ENCODE results near the gene EIF4H. TPM values are rescaled to one million over a fixed set of nuclear protein-coding genes. Genes with fewer than 3 reads are reported as not detected.

Gene EIF4H
- total RNA-seq, 6 donors from 2014 or later, result 123 to 238 (median 203) TPM

DNA sequence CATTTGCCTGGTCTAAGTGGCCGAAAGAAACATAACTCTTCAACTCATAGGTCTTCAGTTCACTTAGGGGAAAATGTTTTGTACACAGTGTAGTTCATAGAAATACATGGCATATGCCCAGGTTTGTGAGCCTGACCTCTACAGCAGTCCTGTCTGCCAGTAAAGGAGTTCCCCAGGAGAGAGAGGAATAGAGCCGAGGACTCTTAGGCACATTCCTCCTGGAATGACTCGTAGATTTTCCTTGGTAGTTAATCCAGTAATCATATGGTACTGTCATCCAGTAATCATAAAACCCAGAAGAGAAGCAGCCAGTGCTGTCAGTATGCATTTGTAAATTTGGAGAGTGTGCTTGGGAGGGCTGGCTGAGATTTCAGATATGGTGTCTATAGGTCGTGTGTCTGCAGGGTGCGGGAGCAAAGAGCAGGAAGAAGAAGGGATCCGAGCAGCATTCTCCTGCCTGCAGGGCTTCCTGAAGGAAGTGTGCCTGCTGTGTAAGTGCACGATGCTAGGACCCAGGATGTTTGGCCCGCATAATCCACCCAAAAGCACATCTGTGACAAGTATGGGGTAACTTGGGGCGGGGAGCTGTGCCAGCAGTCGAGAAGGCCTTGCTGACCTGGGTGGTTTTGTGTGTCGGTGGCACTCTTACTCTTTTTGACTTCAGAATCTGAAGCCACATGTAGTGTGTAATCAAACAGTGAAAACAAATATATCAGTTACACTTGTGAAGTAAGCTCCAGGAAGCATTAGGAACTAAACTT, 13.9 kb downstream of the EIF4H start:
- Histone ChIP-seq H3K27me3 (no peaks in the 10 kb centered on the region), H3K27ac (peak overlapping the region; percentile 15 to 57 (median 38)), H3K36me3 (peaks cover 30 to 63% (median 47%) of the 10 kb centered on the region in 4 donors), H3K9me3 (no peaks in the 10 kb centered on the region), H3K4me3 (no peak overlapping the region), H3K4me1 (peaks cover 51 to 57% (median 53%) of the 10 kb centered on the region in 4 donors)
- WGBS, 2 donors, result 57 to 63% methylated on average over 11 of the region's 11 CpGs
- ATAC-seq (ENCODE audit: low FRiP score in 2 of 2) (no peak), DNase-seq (no peak)
- TF ChIP-seq, protein P1, sequence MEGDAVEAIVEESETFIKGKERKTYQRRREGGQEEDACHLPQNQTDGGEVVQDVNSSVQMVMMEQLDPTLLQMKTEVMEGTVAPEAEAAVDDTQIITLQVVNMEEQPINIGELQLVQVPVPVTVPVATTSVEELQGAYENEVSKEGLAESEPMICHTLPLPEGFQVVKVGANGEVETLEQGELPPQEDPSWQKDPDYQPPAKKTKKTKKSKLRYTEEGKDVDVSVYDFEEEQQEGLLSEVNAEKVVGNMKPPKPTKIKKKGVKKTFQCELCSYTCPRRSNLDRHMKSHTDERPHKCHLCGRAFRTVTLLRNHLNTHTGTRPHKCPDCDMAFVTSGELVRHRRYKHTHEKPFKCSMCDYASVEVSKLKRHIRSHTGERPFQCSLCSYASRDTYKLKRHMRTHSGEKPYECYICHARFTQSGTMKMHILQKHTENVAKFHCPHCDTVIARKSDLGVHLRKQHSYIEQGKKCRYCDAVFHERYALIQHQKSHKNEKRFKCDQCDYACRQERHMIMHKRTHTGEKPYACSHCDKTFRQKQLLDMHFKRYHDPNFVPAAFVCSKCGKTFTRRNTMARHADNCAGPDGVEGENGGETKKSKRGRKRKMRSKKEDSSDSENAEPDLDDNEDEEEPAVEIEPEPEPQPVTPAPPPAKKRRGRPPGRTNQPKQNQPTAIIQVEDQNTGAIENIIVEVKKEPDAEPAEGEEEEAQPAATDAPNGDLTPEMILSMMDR (IDR thresholded peaks at IDR 0.05), result no peak
- TF ChIP-seq EP300 (IDR thresholded peaks at IDR 0.05) (no peak), POLR2A (IDR thresholded peaks at IDR 0.05) (no peak), POLR2AphosphoS5 (IDR thresholded peaks at IDR 0.05) (no peak)

DNA sequence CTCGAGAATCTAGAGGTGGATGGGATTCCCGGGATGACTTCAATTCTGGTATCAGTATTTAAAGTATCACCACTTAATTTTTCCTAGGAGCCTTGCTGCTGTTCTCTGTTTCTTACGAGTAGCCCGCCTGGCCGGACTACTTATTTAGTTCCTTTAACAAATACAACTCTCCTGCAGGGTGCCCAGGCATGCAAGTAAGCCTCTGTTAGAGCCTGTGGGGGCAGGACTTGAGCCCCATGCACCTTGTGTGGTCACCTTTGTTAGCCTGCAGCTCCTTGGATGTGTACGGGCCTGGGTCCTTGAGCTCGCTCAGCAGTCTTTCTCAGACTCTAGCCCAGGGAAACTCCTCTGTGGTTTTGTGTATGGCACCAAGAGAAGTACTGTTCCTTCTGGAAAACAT, 16.1 kb downstream of the EIF4H start:
- H3K9me3 ChIP-seq, result no peaks in the 10 kb centered on the region
- H3K36me3 ChIP-seq, result peaks cover 41 to 84% (median 67%) of the 10 kb centered on the region in 4 donors
- ATAC-seq (ENCODE audit: low FRiP score in 2 of 2) (no peak), DNase-seq (no peak)
- no peak for TF ChIP-seq EP300 (IDR thresholded peaks at IDR 0.05)
- H3K27ac ChIP-seq, result no peak overlapping the region
- peaks cover 31 to 37% (median 33%) of the 10 kb centered on the region in 4 donors for H3K4me1 ChIP-seq
- no peak overlapping the region for H3K4me3 ChIP-seq
- no peaks in the 10 kb centered on the region for H3K27me3 ChIP-seq
- WGBS, 2 donors, result 93 to 94% methylated on average over 7 of the region's 7 CpGs

DNA sequence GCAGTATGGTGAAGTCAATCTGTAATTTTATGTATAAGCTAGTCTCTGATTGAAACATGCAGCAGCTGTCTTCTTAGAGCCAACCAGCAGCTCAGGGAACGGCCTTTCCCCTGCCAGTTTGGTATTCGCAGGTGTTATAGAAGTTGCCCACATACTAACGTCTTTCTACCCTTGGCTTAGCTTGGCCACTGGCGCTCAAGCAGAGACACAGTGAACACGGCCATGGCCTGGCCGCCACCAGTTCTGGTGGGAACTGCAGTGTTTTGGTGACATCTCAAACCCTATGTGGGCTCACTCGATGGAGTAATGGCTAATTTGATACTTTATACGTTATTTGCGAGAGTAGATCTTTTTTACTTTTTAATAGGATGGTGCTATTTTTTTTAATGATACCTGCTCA, 17.1 kb downstream of the EIF4H start:
- ATAC-seq (ENCODE audit: low FRiP score in 2 of 2) (no peak), DNase-seq (no peak)
- Histone ChIP-seq H3K4me1 (peaks cover 22 to 27% (median 23%) of the 10 kb centered on the region in 4 donors), H3K9me3 (no peaks in the 10 kb centered on the region), H3K4me3 (no peak overlapping the region), H3K27me3 (no peaks in the 10 kb centered on the region), H3K36me3 (peaks cover 41 to 91% (median 75%) of the 10 kb centered on the region in 4 donors), H3K27ac (no peak overlapping the region)
- TF ChIP-seq POLR2A (IDR thresholded peaks at IDR 0.05), result no peak
- TF ChIP-seq POLR2AphosphoS5 (IDR thresholded peaks at IDR 0.05), result no peak
- TF ChIP-seq EP300 (IDR thresholded peaks at IDR 0.05), result no peak
- WGBS, 2 donors, result 89 to 90% methylated on average over 9 of the region's 9 CpGs

DNA sequence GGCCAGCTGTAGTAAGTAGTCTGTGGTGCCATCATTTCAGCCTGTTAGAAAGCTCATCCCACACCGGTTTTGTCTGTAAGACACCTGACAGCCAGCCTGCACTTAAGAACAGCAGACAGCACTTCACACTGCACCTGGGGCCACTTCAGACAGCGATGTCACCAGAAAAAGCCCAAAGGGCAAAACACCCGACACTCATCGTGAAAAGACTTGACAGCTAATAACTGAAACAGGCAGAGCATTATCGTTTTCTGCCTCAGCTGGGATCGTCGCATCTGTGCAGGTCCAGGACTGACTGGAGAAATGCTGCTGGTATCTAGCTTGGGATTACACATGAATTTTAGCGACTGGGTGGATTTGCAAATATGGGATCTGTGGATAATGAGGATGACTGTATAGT, 18.9 kb downstream of the EIF4H start:
- no peak for DNase-seq
- ATAC-seq (ENCODE audit: low FRiP score in 2 of 2), result no peak
- Histone ChIP-seq H3K27me3 (no peaks in the 10 kb centered on the region), H3K4me1 (peaks cover 6 to 10% (median 7%) of the 10 kb centered on the region in 4 donors), H3K27ac (no peak overlapping the region), H3K36me3 (peaks cover 41 to 96% (median 76%) of the 10 kb centered on the region in 4 donors), H3K4me3 (no peak overlapping the region), H3K9me3 (no peaks in the 10 kb centered on the region)
- TF ChIP-seq POLR2AphosphoS5 (IDR thresholded peaks at IDR 0.05) (no peak), POLR2A (IDR thresholded peaks at IDR 0.05) (no peak), EP300 (IDR thresholded peaks at IDR 0.05) (no peak)
- TF ChIP-seq, protein P1 (IDR thresholded peaks at IDR 0.05), result no peak
- 85 to 90% methylated on average over 8 of the region's 8 CpGs for WGBS, 2 donors

DNA sequence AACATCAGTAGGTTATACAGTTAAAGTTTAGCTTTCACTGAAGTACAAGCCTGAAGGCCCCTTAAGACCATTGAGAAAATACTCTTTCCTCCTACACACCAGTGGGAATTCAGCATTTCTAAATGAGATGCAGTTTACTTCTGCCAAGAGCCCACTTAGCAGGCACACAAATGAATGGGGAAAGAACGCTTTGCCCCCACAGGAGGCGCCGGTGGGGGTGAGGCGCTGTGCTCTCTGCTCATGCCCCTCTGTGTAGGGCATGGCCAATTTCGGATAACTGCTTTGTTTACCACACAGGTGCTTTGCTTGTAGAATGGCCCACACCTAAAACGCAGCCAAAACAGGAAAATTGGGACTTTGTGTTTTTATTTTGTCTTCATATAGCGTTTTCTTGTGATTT, 19.8 kb downstream of the EIF4H start:
- no peak overlapping the region for H3K4me3 ChIP-seq
- ATAC-seq (ENCODE audit: low FRiP score in 2 of 2) (no peak), DNase-seq (no peak)
- no peak for TF ChIP-seq EP300 (IDR thresholded peaks at IDR 0.05)
- no peak for TF ChIP-seq POLR2AphosphoS5 (IDR thresholded peaks at IDR 0.05)
- TF ChIP-seq POLR2A (IDR thresholded peaks at IDR 0.05), result no peak
- TF ChIP-seq, protein P1 (IDR thresholded peaks at IDR 0.05), result no peak
- H3K9me3 ChIP-seq, result no peaks in the 10 kb centered on the region
- peaks cover 41 to 93% (median 69%) of the 10 kb centered on the region in 4 donors for H3K36me3 ChIP-seq
- WGBS, 2 donors, result 93 to 94% methylated on average over 7 of the region's 7 CpGs
- H3K27me3 ChIP-seq, result no peaks in the 10 kb centered on the region
- peaks cover 0 to 2% (median 0%) of the 10 kb centered on the region in 4 donors for H3K4me1 ChIP-seq
- H3K27ac ChIP-seq, result no peak overlapping the region
